ENCODE measurements around the gene CLDN9.

DNA sequence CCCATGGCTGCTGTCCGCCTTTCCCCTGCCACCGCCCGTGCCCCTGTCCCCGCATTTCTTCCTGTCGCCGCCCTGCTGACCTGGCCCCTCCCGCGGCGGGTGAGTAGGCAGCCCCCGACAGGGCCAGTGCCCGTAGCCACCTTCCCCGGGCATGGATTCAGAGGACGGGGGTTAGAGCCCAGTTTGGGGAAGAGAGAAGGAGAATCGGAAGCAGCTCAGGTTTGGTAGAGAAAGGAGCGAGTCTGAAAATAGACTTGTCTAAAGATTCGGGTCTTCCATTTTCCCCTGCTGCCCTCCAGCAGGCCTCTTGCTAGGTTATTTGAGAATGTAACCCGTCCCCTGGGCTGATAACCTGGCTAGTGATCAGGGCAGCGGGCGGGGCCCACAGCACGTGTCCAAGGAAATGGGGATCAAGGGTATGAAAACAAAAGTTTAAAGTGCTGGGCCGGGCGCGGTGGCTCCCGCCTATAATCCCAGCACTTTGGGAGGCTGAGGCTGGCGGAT lies 7.9 kb upstream of the CLDN9 start:
- TF ChIP-seq, protein P1, sequence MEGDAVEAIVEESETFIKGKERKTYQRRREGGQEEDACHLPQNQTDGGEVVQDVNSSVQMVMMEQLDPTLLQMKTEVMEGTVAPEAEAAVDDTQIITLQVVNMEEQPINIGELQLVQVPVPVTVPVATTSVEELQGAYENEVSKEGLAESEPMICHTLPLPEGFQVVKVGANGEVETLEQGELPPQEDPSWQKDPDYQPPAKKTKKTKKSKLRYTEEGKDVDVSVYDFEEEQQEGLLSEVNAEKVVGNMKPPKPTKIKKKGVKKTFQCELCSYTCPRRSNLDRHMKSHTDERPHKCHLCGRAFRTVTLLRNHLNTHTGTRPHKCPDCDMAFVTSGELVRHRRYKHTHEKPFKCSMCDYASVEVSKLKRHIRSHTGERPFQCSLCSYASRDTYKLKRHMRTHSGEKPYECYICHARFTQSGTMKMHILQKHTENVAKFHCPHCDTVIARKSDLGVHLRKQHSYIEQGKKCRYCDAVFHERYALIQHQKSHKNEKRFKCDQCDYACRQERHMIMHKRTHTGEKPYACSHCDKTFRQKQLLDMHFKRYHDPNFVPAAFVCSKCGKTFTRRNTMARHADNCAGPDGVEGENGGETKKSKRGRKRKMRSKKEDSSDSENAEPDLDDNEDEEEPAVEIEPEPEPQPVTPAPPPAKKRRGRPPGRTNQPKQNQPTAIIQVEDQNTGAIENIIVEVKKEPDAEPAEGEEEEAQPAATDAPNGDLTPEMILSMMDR (IDR thresholded peaks at IDR 0.05; ENCODE audit: insufficient read depth, low read depth, low read length): no peak
- peak; percentile 65 for TF ChIP-seq EZH2 (IDR thresholded peaks at IDR 0.05; ENCODE audit: insufficient read depth, low read length)

Data from astrocyte (in vitro differentiated cells and primary cell).